HepG2 (cell line): ENCODE data around the gene NINJ2. TPM values are rescaled to one million over a fixed set of nuclear protein-coding genes. Genes with fewer than 3 reads are reported as not detected.

ENCODE experiments used
- DZIP1 ChIP-seq: sonication (generic); formaldehyde crosslinking; IDR thresholded peaks from 2 replicates; pipeline ENCODE4 v1.5.0; 2020; ENCODE audit warnings: mild to moderate bottlenecking, missing genetic modification reagents
- MAZ ChIP-seq, 2 experiments: sonication (generic) in 1 of 2; formaldehyde crosslinking in 1 of 2; IDR thresholded peaks; 2 replicates each; pipeline versions ENCODE4 v1.5.0 to v1.6.1; 2012 to 2020; ENCODE audit warnings: low read depth in 2 of 2, mild to moderate bottlenecking in 2 of 2, borderline replicate concordance in 1 of 2, improper control_type of control experiment in 1 of 2, low read length in 1 of 2, missing genetic modification reagents in 1 of 2, moderate library complexity in 1 of 2
- NFKB2 ChIP-seq: sonication (generic); formaldehyde crosslinking; IDR thresholded peaks from 2 replicates; pipeline ENCODE4 v1.4.0; 2020; ENCODE audit warnings: missing genetic modification reagents, borderline replicate concordance
- NR2F2 ChIP-seq: IDR thresholded peaks from 2 replicates; pipeline ENCODE4 v1.6.1; 2012; ENCODE audit warnings: low read depth, inconsistent platforms, borderline replicate concordance
- PRDM15 ChIP-seq: sonication (generic); formaldehyde crosslinking; IDR thresholded peaks from 2 replicates; pipeline ENCODE4 v1.4.0; 2020; ENCODE audit warnings: missing genetic modification reagents
- THAP9 ChIP-seq: sonication (generic); formaldehyde crosslinking; IDR thresholded peaks from 2 replicates; pipeline ENCODE4; 2020; ENCODE audit warnings: missing genetic modification reagents, mild to moderate bottlenecking, borderline replicate concordance
- ZNF138 ChIP-seq: sonication (generic); formaldehyde crosslinking; IDR thresholded peaks from 2 replicates; pipeline ENCODE4 v1.5.0; 2020; ENCODE audit warnings: mild to moderate bottlenecking, low read depth, missing genetic modification reagents
- ZNF260 ChIP-seq: sonication (generic); formaldehyde crosslinking; IDR thresholded peaks from 2 replicates; pipeline ENCODE4 v1.4.0; 2020; ENCODE audit warnings: missing genetic modification reagents, low read depth, mild to moderate bottlenecking, borderline replicate concordance
- ZNF563 ChIP-seq: sonication (generic); formaldehyde crosslinking; IDR thresholded peaks from 2 replicates; pipeline ENCODE4 v1.8.0; 2022; ENCODE audit warnings: mild to moderate bottlenecking, moderate library complexity, missing genetic modification reagents
- ZNF646 ChIP-seq: sonication (generic); formaldehyde crosslinking; IDR thresholded peaks from 2 replicates; pipeline ENCODE4 v1.9.0; 2021; ENCODE audit warnings: mild to moderate bottlenecking, missing genetic modification reagents
- ZSCAN9 ChIP-seq: IDR thresholded peaks from 2 replicates; pipeline ENCODE4 v1.6.1; 2016; ENCODE audit warnings: borderline replicate concordance
- polyA plus RNA-seq, 8 experiments: library from polyadenylated mRNA; depleted of rRNA in 3 of 8; stranded (reverse) in 7 of 8; unstranded in 1 of 8; fragments of >200 nt; fragmentation: Illumina TruSeq in 4 of 8; extraction: Trizol in 4 of 8; gene quantifications; 2 replicates each; pipeline versions ENCODE4 v1.2.1 to v1.2.3, GENCODE V29; 2011 to 2016; ENCODE audit warnings: low read depth in 4 of 8, missing spikeins in 1 of 8, mixed read lengths in 1 of 8; ENCODE audit not compliant: insufficient read depth in 1 of 8
- total RNA-seq, 5 experiments: library from RNA; depleted of rRNA; stranded (reverse); fragments of >200 nt; fragmentation: Illumina TruSeq; extraction: Trizol; gene quantifications; 2 replicates each; pipeline ENCODE4 v1.2.3, GENCODE V29; 2016; ENCODE audit warnings: low read depth in 1 of 5

NINJ2 gene
- total and polyA plus RNA-seq, 2 of the 13 experiments (the other 11 are each of a cell fraction or from before 2014, with no cell fraction given) = 0.62 to 3.8 TPM

GRCh38 chr12:569803-570434 is 93.3 kb downstream of the NINJ2 start (continued):
- TF ChIP-seq PRDM15 (CRISPR knock-in tag) (peak; percentile 95), ZNF646 (CRISPR knock-in tag) (no peak), MAZ (IDR thresholded peaks at IDR 0.05; ENCODE audit: borderline replicate concordance, low read depth, low read length) (peak; percentile 66), MAZ (CRISPR knock-in tag; IDR thresholded peaks at IDR 0.05; ENCODE audit: low read depth) (peak; percentile 76), THAP9 (CRISPR knock-in tag) (peak; percentile 50), NR2F2 (no peak; the same call in none of the 2 replicates), ZNF563 (peak; percentile 33; the same call in 1 of the 2 replicates), DZIP1 (CRISPR knock-in tag) (no peak), ZSCAN9 (no peak; the same call in 1 of the 2 replicates), ZNF260 (CRISPR knock-in tag) (no peak), ZNF138 (CRISPR knock-in tag) (no peak), NFKB2 (peak; percentile 53; the same call in 1 of the 2 replicates)
